GM21528 (cell line): Measurements from ENCODE around the gene RALA.

Experiments used
- ATAC-seq: cut with Tn5 transposase; IDR thresholded peaks from one replicate; pipeline ENCODE4 v1.9.1; 2021; ENCODE audit warnings: mild to moderate bottlenecking, moderate library complexity; ENCODE audit not compliant: unreplicated experiment, low FRiP score

RALA gene

GRCh38 chr7:39757604-39758003, 134.2 kb downstream of the RALA start:
- ATAC-seq = no peak
